HepG2 (cell line): ENCODE measurements around the gene PYGB. TPM values are rescaled to one million over a fixed set of nuclear protein-coding genes. Genes with fewer than 3 reads are reported as not detected.

Source experiments
- ASH2L ChIP-seq: fragments of 300-600, 200-600 bp; sonication (generic); IDR thresholded peaks from 2 replicates; pipeline ENCODE4 v1.7.0; 2017; ENCODE audit warnings: low read depth, mild to moderate bottlenecking, moderate library complexity, mixed read lengths, low read length; ENCODE audit not compliant: insufficient read length
- DMAP1 ChIP-seq: IDR thresholded peaks from 2 replicates; pipeline ENCODE4 v1.6.1; 2016
- FOXA3 ChIP-seq: IDR thresholded peaks from 2 replicates; pipeline ENCODE4 v1.6.1; 2016; ENCODE audit warnings: missing genetic modification reagents, missing compliant biosample characterization
- FOXJ3 ChIP-seq: sonication (generic); formaldehyde crosslinking; IDR thresholded peaks from 2 replicates; pipeline ENCODE4 v1.4.0; 2020; ENCODE audit warnings: missing genetic modification reagents, mild to moderate bottlenecking, borderline replicate concordance
- FOXK1 ChIP-seq: sonication (generic); formaldehyde crosslinking; IDR thresholded peaks from 2 replicates; pipeline ENCODE4 v1.4.0; 2020; ENCODE audit warnings: low read depth, missing genetic modification reagents, borderline replicate concordance
- HOXA3 ChIP-seq: sonication (generic); formaldehyde crosslinking; IDR thresholded peaks from 2 replicates; pipeline ENCODE4 v1.5.0; 2020; ENCODE audit warnings: missing genetic modification reagents
- MTERF4 ChIP-seq: sonication (generic); formaldehyde crosslinking; IDR thresholded peaks from 2 replicates; pipeline ENCODE4 v1.8.0; 2023; ENCODE audit warnings: mild to moderate bottlenecking, missing genetic modification reagents
- PAWR ChIP-seq: sonication (generic); formaldehyde crosslinking; IDR thresholded peaks from 2 replicates; pipeline ENCODE4 v1.4.0; 2020; ENCODE audit warnings: missing genetic modification reagents, mild to moderate bottlenecking, borderline replicate concordance
- PRDM15 ChIP-seq: sonication (generic); formaldehyde crosslinking; IDR thresholded peaks from 2 replicates; pipeline ENCODE4 v1.4.0; 2020; ENCODE audit warnings: missing genetic modification reagents
- REST ChIP-seq, 2 experiments: IDR thresholded peaks; 2 replicates each; pipeline ENCODE4 v1.6.1; 2011 to 2012; ENCODE audit warnings: low read length in 2 of 2, borderline replicate concordance in 1 of 2, low read depth in 1 of 2, mild to moderate bottlenecking in 1 of 2, moderate library complexity in 1 of 2
- SIX4 ChIP-seq: sonication (generic); formaldehyde crosslinking; IDR thresholded peaks from 2 replicates; pipeline ENCODE4 v1.4.0; 2020; ENCODE audit warnings: missing genetic modification reagents
- WIZ ChIP-seq: sonication (generic); formaldehyde crosslinking; IDR thresholded peaks from 2 replicates; pipeline ENCODE4 v1.5.1; 2020; ENCODE audit warnings: mild to moderate bottlenecking, missing genetic modification reagents
- XBP1 ChIP-seq: sonication (generic); formaldehyde crosslinking; IDR thresholded peaks from 2 replicates; pipeline ENCODE4 v1.5.0; 2020; ENCODE audit warnings: missing genetic modification reagents
- ZBTB43 ChIP-seq: sonication (generic); formaldehyde crosslinking; conservative IDR thresholded peaks from 2 replicates; pipeline ENCODE4 v1.4.0; 2020; ENCODE audit warnings: missing genetic modification reagents
- ZNF333 ChIP-seq: sonication (generic); formaldehyde crosslinking; IDR thresholded peaks from 2 replicates; pipeline ENCODE4 v1.4.0; 2020; ENCODE audit warnings: mild to moderate bottlenecking, missing genetic modification reagents, borderline replicate concordance
- ZNF383 ChIP-seq: sonication (generic); formaldehyde crosslinking; IDR thresholded peaks from 2 replicates; pipeline ENCODE4 v1.4.0; 2020; ENCODE audit warnings: missing genetic modification reagents, mild to moderate bottlenecking, borderline replicate concordance
- ZNF576 ChIP-seq: sonication (generic); formaldehyde crosslinking; IDR thresholded peaks from 2 replicates; pipeline ENCODE4 v1.4.0; 2020; ENCODE audit warnings: mild to moderate bottlenecking, missing genetic modification reagents
- ZNF788 ChIP-seq: sonication (generic); formaldehyde crosslinking; IDR thresholded peaks from 2 replicates; pipeline ENCODE4 v1.5.0; 2020; ENCODE audit warnings: mild to moderate bottlenecking, missing genetic modification reagents, borderline replicate concordance
- polyA plus RNA-seq, 8 experiments: library from polyadenylated mRNA; depleted of rRNA in 3 of 8; stranded (reverse) in 7 of 8; unstranded in 1 of 8; fragments of >200 nt; fragmentation: Illumina TruSeq in 4 of 8; extraction: Trizol in 4 of 8; gene quantifications; 2 replicates each; pipeline versions ENCODE4 v1.2.1 to v1.2.3, GENCODE V29; 2011 to 2016; ENCODE audit warnings: low read depth in 4 of 8, missing spikeins in 1 of 8, mixed read lengths in 1 of 8; ENCODE audit not compliant: insufficient read depth in 1 of 8
- total RNA-seq, 5 experiments: library from RNA; depleted of rRNA; stranded (reverse); fragments of >200 nt; fragmentation: Illumina TruSeq; extraction: Trizol; gene quantifications; 2 replicates each; pipeline ENCODE4 v1.2.3, GENCODE V29; 2016; ENCODE audit warnings: low read depth in 1 of 5

The PYGB gene
- total and polyA plus RNA-seq, 2 of the 13 experiments (the other 11 are each of a cell fraction or from before 2014, with no cell fraction given) = 24.2 to 86.3 TPM

- no peak for TF ChIP-seq REST (IDR thresholded peaks at IDR 0.05; ENCODE audit: borderline replicate concordance in 1 of 2, low read depth in 1 of 2, low read length in 2 of 2)
- peak; percentile 42 for TF ChIP-seq ASH2L
- TF ChIP-seq FOXK1 = no peak; the same call in 1 of the 2 replicates
- TF ChIP-seq HOXA3 (CRISPR knock-in tag) = peak; percentile 86
- TF ChIP-seq ZBTB43 (CRISPR knock-in tag) = no peak
- 0 out of 2 replicates have a peak, but pooled peaks have one; percentile 43 for TF ChIP-seq ZNF333 (CRISPR knock-in tag)
- peak; percentile 14; the same call in 1 of the 2 replicates for TF ChIP-seq SIX4
- no peak for TF ChIP-seq MTERF4
- no peak; the same call in 1 of the 2 replicates for TF ChIP-seq WIZ (CRISPR knock-in tag)
- TF ChIP-seq PAWR = no peak
- TF ChIP-seq ZNF383 (CRISPR knock-in tag) = no peak
- peak; percentile 90; the same call in 1 of the 2 replicates for TF ChIP-seq ZNF788 (CRISPR knock-in tag)
- TF ChIP-seq FOXA3 (CRISPR knock-in tag) = peak; percentile 68
- 0 out of 2 replicates have a peak, but pooled peaks have one; percentile 42 for TF ChIP-seq DMAP1 (CRISPR knock-in tag)
- TF ChIP-seq FOXJ3 (CRISPR knock-in tag) = no peak
- TF ChIP-seq XBP1 = no peak
- peak; percentile 31; the same call in 1 of the 2 replicates for TF ChIP-seq ZNF576 (CRISPR knock-in tag)
- no peak for TF ChIP-seq PRDM15 (CRISPR knock-in tag)
Measured at GRCh38 chr20:25294459-25295385, 46.8 kb downstream of the PYGB start (continued).
